Left lobe of liver (tissue), 2 donors: ENCODE data around the gene ATP2A3. TPM values are rescaled to one million over a fixed set of nuclear protein-coding genes. Genes with fewer than 3 reads are reported as not detected.
A peak's percentile ranks its signal among the peaks of the same experiment; 100 is the strongest.
"Not testable (repeated sequence)": the region's sequence is repeated elsewhere in the genome, so short reads cannot be mapped to it uniquely, and the experiment has no call there.

Source experiments
- ATAC-seq: fragments of 200-7000 bp; cut with Tn5 transposase; one replicate; pipeline ENCODE4 v1.9.1; 2020; ENCODE audit warnings: mild to moderate bottlenecking, moderate library complexity
- DNase-seq: peaks from one replicate; pipeline ENCODE4 v3.0.0-alpha.2; 2020; ENCODE audit warnings: low spot score
- total RNA-seq: library from RNA; stranded (reverse); gene quantifications from one replicate; pipeline ENCODE4 v1.2.1, GENCODE V29; 2021
- donor health status: DM: no; HTN: no; CAD: no; lungs with moderate emphysema.
- donor health status: DM: no; HTN: yes; CAD: no.

Gene ATP2A3
- total RNA-seq, 1 donor from 2014 or later, result 3.9 TPM

DNA sequence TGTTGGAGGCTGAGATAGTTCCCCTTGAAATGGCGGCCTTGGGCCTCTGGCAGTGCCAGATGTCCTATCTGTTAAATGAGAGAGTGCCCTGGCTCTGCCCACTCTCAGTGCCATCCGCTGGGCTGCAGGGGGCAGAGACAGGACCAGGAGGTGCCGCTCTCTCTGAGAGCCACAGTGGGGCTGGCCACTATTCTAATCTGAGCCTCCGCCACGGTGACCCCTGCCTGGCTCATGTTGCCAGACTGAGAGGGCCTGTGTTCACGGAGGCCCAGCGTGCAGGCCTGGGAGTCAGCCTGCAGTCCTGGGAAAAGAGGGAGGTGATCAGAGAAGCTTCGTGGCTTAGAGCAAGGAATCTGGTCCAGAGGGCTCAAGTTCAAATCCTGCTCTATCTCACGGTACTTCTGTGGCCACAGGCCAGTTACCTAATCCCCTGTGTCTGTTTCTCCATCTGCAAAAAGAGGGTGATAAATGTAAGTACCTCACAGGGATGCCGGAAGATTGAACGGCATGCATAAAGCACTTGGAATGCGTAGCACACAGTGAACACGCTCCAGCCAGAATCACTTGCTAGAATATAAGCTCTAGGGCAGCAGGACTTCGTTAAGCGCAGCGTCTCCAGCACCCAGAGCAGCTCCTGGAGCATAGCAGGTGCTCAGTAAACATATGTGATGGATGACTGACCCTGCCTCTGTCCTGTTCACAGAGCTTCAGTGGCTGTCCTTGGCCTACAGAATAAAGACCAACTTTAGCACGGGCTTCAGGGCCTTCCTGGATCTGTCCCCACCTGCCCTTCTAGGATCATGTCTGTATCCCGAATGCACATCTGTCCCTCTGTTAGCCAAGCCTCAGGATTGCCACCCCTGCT lies 6.3 kb downstream of the ATP2A3 start:
- no peak for DNase-seq
- ATAC-seq, result no peak

- DNase-seq (no peak), ATAC-seq (no peak)
Observed at GRCh38 chr17:3956983-3957382, 7.3 kb downstream of the ATP2A3 start.

- no peak for DNase-seq
- no peak for ATAC-seq
Observed at GRCh38 chr17:3956327-3956957, 7.8 kb downstream of the ATP2A3 start.

DNA sequence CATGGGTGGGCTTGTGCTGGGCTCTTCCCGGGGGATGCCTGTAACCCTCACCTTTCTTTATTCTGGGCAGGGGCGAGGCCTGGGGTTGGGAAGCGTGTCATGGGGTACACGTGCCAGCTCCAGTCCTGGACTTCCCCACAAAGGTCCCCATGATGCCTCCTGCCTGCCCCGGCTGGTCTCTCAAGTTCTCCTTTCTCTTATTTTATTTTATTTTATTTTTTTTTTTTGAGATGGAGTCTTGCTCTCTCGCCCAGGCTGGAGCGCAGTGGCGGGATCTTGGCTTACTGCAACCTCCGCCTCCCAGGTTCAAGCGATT lies 8.6 kb downstream of the ATP2A3 start:
- no peak for ATAC-seq

GRCh38 chr17:3954976-3955672 lies 9.1 kb downstream of the ATP2A3 start:
- ATAC-seq (no peak), DNase-seq (no peak)

More for the DNA sequence above, 8.6 kb downstream of the ATP2A3 start:
- no peak for DNase-seq

- ATAC-seq, result no peak
- DNase-seq, result no peak
Observed at GRCh38 chr17:3954086-3954485, 10.2 kb downstream of the ATP2A3 start.

GRCh38 chr17:3953542-3953941 lies 10.7 kb downstream of the ATP2A3 start:
- no peak for ATAC-seq
- no peak for DNase-seq

- no peak for DNase-seq
- no peak for ATAC-seq
Observed at GRCh38 chr17:3952186-3952585, 12.1 kb downstream of the ATP2A3 start.

- ATAC-seq, result no peak
- no peak for DNase-seq
Observed at GRCh38 chr17:3951420-3951819, 12.8 kb downstream of the ATP2A3 start.

DNA sequence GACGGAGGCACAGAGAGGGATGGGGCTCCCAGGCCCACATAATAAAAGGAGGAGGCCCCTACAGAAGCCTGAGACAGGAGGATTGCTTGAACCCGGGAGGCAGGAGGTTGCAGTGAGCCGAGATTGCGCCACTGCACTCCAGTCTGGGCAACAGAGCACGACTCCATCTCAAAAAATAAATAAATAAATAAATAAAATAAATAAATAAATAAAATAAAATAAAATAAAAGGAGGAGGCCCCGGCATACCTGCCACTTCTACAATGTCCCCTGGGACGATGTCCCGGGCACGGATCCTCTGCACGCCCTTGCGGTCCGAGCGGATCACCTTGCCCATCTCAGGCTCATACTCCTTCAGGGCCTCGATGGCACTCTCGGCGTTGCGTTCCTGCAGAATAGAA lies 13.2 kb downstream of the ATP2A3 start:
- ATAC-seq (no peak), DNase-seq (no peak)

GRCh38 chr17:3950584-3950983 lies 13.7 kb downstream of the ATP2A3 start:
- ATAC-seq, result no peak

DNA sequence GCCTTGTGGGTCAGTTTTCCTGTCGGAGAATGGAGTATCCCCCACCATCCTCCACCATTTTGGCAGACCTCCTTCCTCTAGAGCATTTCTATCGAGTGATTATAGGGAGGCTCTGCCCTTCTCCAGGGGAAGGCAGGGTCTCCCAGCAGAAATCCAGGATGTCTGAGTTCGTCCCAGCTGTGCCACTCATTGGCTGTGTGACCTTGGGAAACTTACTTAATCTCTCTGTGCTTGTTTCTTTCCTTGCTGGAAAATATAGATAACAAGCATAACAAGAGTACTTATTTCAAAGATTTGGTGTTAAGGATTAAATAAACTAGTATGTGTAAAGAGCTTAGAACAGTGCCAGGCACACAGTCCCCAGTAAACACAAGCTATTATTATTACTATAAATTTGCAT lies 14.8 kb downstream of the ATP2A3 start:
- ATAC-seq (no peak), DNase-seq (no peak)

More at GRCh38 chr17:3950584-3950983, 13.7 kb downstream of the ATP2A3 start:
- no peak for DNase-seq

DNA sequence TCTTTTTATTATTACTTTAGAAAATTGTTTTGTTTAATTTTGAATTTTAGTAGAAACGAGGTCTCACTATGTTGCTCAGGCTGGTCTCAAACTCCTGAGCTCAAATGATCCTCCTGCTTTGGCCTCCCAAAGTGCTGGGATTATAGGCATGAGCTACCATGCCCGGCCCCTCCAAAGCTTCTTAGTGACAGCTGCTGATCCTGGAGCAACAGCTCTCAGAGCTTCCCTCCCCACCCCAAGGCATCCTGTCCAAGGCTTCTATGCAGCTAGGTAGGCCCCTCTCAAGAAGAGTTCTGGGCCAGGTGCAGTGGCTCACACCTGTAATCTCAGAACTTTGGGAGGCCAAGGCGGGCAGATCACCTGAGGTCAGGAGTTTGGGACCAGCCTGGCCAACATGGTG lies 15.7 kb downstream of the ATP2A3 start:
- not testable (repeated sequence) for ATAC-seq, DNase-seq

GRCh38 chr17:3947318-3947810 lies 16.9 kb downstream of the ATP2A3 start:
- ATAC-seq (no peak), DNase-seq (no peak)

GRCh38 chr17:3946711-3947235 lies 17.5 kb downstream of the ATP2A3 start:
- ATAC-seq, result no peak
- DNase-seq, result no peak

GRCh38 chr17:3944485-3945388 lies 19.5 kb downstream of the ATP2A3 start:
- ATAC-seq, result peak; percentile 85
- no peak for DNase-seq

DNA sequence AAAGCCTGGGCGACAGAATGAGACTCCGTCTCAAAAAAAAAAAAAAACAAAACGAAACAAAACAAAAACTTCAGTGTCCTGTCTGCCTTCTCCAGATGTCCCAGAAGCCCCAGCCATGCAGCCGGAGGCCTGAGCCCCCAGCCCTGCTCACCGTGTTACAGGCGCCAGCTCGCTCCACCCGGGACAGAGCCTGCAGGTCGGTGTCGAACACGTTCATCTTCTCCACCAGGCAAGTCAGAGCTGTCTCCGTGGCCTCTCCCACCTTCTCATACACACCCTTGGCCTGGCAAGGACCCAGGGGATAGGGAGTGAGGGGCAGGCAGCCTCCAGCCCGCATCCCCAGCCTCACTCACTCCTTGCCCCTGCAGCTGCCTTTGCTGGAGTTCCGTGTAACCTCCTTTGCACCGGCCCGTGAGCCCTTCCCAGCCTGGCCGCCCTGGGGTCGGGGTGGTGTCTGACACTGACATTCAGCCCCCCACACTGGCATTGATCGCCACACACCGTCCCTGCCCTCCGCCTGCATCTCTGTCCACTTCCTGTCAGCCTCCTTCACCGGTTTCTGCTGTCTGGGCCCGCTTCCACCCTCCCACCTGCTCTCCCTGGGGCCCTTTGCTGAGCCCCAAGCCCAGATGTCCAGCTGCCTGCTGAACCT lies 20.9 kb downstream of the ATP2A3 start:
- DNase-seq (no peak), ATAC-seq (no peak)

- DNase-seq, result no peak
- no peak for ATAC-seq
Observed at GRCh38 chr17:3940965-3941698, 23.1 kb downstream of the ATP2A3 start.

- DNase-seq (no peak), ATAC-seq (no peak)
Observed at GRCh38 chr17:3937359-3937758, 26.9 kb downstream of the ATP2A3 start.
